GM21515 (cell line): ENCODE measurements around the gene RAC3.

Experiments
- ATAC-seq: cut with Tn5 transposase; IDR thresholded peaks from one replicate; pipeline ENCODE4 v1.9.1; 2021; ENCODE audit not compliant: unreplicated experiment

The RAC3 gene

GRCh38 chr17:82054351-82055022 is 23.0 kb downstream of the RAC3 start:
- no peak for ATAC-seq

- ATAC-seq: no peak
These were observed 23.8 kb downstream of the RAC3 start for GRCh38 chr17:82055023-82055964.

GRCh38 chr17:82055965-82056728 is 24.7 kb downstream of the RAC3 start:
- ATAC-seq: no peak

GRCh38 chr17:82056729-82057621 is 25.5 kb downstream of the RAC3 start:
- no peak for ATAC-seq

GRCh38 chr17:82058230-82058854 is 26.9 kb downstream of the RAC3 start:
- ATAC-seq: no peak

GRCh38 chr17:82058855-82059249 is 27.4 kb downstream of the RAC3 start:
- ATAC-seq: no peak

GRCh38 chr17:82059272-82060000 is 28.0 kb downstream of the RAC3 start:
- ATAC-seq: no peak

GRCh38 chr17:82060001-82060380 is 28.5 kb downstream of the RAC3 start:
- no peak for ATAC-seq

- no peak for ATAC-seq
These were observed 29.1 kb downstream of the RAC3 start for GRCh38 chr17:82060614-82061013.

- ATAC-seq: no peak
These were observed 29.8 kb downstream of the RAC3 start for GRCh38 chr17:82061047-82061925.

- ATAC-seq: no peak
These were observed 30.9 kb downstream of the RAC3 start for GRCh38 chr17:82062076-82062983.

- ATAC-seq: no peak
These were observed 31.5 kb downstream of the RAC3 start for GRCh38 chr17:82062984-82063368.

GRCh38 chr17:82063424-82064415 is 32.2 kb downstream of the RAC3 start:
- ATAC-seq: no peak

GRCh38 chr17:82064433-82065192 is 33.1 kb downstream of the RAC3 start:
- no peak for ATAC-seq

GRCh38 chr17:82065193-82065637 is 33.7 kb downstream of the RAC3 start:
- peak; percentile 15 for ATAC-seq
